Measurements from ENCODE around the gene HMOX1.

The HMOX1 gene, protein sequence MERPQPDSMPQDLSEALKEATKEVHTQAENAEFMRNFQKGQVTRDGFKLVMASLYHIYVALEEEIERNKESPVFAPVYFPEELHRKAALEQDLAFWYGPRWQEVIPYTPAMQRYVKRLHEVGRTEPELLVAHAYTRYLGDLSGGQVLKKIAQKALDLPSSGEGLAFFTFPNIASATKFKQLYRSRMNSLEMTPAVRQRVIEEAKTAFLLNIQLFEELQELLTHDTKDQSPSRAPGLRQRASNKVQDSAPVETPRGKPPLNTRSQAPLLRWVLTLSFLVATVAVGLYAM

DNA sequence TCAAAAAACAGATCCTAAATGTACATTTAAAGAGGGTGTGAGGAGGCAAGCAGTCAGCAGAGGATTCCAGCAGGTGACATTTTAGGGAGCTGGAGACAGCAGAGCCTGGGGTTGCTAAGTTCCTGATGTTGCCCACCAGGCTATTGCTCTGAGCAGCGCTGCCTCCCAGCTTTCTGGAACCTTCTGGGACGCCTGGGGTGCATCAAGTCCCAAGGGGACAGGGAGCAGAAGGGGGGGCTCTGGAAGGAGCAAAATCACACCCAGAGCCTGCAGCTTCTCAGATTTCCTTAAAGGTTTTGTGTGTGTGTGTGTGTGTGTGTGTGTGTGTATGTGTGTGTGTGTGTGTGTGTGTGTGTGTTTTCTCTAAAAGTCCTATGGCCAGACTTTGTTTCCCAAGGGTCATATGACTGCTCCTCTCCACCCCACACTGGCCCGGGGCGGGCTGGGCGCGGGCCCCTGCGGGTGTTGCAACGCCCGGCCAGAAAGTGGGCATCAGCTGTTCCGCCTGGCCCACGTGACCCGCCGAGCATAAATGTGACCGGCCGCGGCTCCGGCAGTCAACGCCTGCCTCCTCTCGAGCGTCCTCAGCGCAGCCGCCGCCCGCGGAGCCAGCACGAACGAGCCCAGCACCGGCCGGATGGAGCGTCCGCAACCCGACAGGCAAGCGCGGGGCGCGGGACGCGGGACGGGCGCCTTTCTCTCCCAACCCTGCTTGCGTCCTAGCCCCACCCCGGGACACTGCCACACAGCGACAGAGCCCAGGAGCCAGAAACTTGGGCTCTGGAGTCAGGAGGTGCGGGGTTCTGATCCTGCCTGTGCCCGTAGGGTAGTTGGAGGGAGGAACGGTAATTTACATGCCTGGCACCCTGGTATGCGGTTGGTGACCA, at the start of gene HMOX1:
TSS of gene HMOX1 (plus strand) at position 560 of the 887 bp plus-strand sequence. CDS start at position 638, 78 bp downstream.
- DNase-seq (ENCODE audit: low read depth): no peak

DNA sequence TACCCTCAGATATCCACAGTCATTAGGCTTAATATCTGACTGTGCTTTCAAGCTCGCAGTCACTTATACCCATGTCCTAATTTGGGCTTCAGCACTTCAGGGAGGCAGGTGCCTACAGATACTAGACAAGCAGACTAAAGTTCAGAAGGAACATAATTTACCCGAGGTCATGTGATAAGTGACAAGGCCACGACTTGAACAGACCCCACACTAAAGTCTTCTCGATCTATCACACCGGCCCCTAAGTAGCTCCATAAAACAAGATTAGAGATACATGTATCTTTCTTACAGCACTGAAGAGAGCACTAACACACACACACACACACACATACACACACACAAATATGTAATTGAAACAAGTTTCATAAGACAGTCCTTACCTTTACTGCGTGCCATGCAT, 48.6 kb upstream of the HMOX1 start:
- DNase-seq (ENCODE audit: low read depth): no peak

DNA sequence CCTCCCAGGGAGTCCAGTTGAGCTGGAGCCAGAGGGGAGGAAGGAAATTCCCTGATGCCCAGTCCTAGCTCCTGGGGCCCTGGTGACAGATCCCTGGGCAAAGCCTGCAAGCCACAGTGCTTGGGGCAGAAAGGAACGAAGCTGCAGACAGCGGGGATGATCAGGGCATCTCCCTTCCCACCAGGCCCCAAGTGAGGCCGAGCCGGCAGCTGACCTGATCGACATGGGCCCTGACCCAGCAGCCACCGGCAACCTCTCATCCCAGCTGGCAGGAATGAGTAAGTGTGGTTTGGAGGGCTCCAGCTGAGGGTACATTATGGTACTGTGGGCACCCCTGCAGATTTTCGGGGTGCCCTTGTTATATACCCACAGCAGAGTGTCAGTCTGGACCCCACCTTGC, 47.7 kb upstream of the HMOX1 start:
- DNase-seq (ENCODE audit: low read depth): no peak

DNA sequence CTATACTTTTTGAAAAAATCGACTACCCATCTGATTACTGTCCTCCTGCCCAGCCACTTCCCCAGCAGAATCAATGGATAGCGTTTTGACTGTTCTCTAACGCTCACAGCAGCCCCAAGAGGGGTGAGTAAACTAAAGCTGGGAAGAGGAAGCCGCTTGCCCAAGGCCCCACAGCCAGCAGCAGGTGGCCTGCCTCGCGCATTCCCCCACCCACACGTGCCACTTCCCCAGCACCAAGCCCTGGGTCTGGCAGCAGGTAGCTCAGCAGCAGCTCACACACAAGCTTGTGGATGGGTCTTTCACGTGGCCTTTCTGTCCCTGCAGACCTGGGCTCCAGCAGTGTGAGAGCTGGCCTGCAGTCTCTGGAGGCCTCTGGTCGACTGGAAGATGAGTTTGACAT, 46.9 kb upstream of the HMOX1 start:
- no peak for DNase-seq (ENCODE audit: low read depth)

DNA sequence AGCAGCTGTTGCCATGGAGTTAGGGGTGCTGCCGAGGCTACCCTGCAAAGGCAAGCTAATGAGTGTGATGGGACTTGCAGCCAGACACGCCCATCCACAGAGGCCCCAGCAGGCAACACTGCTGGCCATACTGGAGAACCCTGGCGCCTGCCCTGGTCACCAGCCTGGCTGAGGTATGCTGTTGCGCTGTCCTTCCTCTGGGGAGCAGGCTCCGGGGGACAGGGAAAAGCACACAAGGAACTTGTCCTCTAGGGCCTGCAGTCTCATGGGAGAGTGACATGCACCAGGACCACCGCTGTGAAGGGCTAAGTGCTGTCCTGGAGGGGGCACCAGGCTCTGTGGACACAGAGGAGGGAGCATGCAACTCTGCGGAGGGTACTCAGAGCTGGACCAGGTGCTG, 45.4 kb upstream of the HMOX1 start:
- DNase-seq (ENCODE audit: low read depth): no peak

DNA sequence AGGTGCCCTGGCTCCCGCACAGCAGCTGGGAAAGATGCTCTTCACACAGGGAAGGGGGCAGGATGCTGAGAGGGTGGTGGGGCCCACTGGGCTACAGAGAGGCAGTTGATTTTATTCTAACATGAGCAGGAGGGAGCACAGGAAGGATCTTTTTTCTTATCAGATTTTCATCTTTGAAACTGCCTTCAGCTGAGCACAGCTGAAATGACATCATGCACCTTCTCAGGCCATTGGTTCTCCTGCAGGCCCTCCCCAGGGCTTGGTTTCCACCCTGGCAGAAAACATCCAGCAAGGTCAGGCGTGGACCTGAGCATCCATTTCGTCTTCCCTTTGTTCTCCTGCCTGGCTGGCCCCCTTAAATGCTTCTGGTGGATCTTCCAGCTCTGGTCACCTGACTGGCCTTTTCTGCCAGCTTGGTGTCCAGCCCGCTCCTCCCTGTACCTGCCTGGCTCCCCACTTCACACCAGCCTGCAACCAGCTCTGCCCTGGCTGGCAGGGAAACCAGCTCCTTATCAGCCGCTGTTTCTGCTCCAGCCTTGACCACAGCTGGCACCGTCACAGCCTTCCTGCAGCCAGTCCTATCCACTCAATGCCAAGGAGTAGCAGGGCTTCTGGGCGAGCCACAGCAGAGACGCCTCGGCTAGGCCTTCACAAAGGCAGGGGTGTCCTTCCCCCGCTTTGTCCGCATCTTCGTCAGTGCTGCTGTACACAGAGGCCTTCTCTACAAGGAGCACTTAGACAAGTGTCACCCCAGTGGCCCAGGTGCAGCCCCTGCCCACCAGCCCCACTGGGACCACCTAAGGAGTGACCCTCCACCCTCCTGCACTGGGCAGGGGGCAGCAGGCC, 44.7 kb upstream of the HMOX1 start:
- DNase-seq (ENCODE audit: low read depth): no peak

DNA sequence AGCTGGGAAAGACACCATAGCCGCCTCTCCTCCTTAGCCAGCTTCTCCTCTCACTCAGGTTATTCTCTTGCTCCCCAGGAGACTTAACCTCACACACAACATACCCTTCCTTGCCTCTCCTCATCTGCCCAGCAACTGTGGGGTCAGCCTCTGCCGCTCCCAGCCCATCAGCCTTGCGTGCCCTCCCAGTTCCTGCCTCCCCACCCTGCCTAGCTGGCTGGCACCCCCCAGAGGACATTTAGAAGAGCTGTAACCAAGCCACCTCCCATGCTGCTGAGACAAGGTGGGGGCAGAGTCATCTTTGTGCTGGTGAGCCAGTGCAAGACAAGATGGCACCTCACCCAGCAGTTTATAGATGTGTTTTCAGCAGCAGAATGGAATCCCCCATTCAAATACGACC, 43.0 kb upstream of the HMOX1 start:
- no peak for DNase-seq (ENCODE audit: low read depth)

DNA sequence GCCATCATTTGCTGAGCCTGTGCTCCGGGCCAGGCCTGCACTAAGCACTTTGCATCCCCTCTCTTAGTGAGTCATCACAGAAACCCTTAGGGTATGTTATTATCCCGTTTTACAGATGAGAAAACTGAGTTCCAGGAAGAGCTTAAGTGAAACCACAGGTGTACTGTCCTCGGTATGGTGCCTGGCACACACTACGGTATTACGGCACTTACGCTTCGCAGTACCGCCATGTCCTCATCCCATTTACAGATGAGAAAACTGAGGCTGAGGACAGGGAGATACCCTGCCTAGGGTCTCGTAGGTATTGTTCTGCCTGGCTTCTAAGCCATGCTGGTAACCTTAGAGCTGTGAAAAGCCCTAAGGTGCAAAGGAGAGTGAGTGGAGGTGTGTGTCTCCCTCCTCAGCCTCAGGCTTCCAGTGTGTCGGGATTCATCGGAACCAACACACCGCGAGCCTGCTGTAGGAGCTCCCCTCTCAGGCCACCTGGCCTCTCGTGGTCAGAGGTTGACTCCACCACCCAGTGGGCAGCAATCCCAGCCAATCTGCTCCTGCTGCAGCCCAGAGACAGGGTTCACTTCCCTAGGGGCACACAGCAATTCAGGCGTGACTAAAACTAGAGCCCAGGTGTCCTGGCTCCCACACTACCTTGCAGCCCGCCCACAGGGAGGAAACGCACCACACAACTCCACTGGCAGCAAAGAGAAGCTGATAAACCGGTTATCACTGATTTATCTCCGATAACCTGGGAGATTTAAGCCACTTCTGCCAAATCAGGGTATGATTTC, 39.6 kb upstream of the HMOX1 start:
- no peak for DNase-seq (ENCODE audit: low read depth)

DNA sequence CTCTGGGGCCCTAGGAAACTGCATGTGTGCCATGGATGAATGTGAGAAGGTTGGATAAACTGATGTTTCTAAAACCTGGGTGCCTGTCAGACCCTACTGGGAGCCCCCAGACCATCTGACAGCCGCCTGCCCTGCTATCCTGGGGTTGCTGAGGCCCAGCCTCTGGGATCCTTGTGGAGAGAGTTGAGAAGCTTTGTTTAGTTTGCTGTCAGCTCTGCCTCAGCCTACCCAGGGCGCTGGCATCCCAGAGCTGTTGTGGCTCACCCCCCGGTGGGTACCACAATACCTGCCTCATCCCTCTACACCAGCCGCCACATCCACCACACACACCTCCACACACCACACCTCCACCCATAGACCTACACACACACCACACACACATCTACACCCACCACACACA, 38.5 kb upstream of the HMOX1 start:
- no peak for DNase-seq (ENCODE audit: low read depth)

DNA sequence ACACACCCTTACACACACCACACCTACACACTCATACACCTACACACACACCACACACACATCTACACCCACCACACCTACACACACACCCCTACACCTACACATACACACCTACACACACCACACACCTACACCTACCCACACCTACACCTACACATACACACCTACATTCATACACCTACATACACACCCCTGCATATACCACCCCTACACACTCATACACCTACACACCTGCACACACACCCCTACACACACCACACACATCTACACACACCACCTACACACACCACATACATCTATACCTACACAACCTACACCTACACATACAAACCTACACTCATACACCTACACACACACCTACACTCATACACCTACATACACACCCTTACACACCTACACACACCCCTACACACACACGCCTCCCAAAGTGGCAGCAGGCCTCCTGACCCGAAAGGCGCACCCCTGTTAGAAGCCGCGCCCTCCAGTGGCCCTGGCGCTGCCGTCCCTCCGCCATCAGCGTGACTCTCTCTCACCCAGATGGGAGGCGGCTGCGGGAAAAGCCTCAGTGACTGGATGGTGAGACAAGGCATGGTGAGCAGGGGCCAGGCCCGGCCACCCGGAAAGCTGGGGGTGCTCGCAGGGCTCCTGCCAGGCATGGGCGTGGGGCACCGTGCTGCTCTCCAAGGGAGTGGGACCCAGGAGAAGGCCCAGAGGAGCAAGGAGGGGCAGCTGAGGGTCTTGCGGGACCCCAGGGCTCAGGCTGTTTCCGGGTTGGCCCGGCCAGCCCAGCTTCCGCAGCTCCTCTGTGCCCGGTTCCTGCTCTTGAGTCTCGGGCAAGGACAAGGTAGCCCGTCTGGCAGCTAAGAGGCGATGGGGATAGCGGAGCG, 37.0 kb upstream of the HMOX1 start:
- DNase-seq (ENCODE audit: low read depth): no peak

DNA sequence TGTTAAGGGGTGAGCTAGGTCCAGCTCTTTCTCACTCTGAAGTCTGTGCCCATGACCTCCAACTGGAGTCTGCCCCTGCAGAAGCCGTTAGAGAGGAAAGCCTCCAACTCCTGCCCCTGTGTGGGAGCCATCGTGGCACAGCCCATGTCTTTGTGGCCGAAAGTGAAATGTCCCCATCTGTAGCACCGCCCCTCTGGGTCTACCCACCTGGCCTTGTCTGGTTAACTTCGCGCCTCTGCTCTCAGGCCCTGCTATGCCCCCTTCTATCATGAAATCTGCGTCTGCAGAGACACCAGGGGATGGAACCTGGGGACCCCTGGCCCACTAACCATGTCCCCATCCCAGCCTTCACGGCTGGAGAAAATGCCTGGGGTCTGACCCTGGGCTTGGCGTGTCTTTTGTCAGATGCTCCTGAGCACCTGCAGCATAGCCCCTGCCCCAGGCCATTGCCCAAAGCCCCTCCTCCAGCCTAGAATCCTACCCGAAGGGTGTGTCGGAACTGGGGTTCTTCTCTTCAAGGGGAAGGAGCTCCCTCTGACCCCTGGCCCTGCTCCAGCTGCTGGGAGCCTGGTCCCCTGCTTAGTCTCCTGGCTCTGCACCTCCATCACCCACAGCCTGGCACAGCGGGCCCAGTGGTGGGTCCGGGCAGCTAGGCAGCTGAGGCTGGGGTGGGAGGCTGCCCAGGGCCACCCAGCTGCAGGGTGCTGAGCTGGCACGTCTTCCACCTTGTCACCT, 35.8 kb upstream of the HMOX1 start:
- DNase-seq (ENCODE audit: low read depth): no peak

DNA sequence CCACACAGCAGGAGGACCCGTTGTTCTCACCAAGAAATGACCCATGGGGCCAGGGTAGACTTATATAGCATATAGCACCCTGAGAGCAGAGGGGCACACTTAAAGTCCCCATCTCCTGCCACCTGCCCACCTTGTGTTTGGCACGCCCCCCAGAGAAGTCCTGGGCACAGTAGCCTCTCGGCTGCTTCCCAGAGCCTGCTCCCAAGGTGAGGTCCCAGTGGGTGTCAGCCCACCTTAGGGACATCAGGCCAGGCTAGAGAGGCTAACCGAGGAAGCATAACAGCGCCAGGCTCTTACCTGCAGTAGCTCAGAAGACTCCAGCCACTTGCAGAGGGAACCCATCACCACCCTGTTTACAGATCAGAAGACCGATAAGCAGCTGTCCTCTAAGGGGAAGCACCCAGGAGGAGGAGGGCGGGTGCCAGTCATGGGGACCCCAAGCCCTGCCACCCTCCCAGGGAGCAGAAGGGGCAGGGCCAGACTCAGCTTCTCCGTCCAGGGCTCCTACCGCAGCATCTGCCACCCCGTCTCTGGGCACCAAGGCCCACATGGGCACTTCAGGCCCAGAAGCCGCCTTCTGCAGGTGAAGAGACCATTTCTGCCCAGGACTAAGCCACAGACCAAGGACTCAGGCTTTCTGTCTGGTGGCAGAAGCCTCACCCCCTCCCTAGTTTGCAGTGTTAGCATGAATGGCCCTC, 34.9 kb upstream of the HMOX1 start:
- DNase-seq (ENCODE audit: low read depth): no peak

DNA sequence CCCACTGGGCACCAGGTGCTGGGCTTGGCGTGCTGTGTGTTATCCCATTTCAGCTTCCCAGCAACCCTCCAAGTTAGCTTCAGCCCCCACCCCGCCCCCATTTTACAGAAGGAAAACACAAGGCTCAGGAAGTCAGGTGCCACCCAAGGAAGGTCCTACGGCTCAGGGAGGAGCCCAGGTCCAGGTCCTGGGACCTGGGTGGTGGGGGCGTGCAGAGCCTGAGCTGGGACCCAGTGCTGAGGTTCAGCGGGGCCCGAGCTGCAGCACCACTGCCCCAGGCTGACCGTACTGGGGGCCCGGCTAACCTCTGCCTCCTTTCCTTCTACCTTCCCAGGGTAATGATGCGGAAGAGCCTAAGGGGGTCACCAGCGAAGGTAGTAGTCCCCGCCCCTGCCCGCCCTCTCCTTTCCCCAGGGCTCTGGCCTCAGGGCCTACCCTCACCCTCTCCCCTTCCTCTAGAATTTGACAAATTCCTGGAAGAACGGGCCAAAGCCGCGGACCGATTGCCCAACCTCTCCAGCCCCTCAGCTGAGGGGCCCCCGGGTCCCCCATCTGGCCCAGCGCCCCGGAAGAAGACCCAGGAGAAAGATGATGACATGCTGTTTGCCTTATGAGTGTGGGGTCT, 34.2 kb upstream of the HMOX1 start:
- no peak for DNase-seq (ENCODE audit: low read depth)

DNA sequence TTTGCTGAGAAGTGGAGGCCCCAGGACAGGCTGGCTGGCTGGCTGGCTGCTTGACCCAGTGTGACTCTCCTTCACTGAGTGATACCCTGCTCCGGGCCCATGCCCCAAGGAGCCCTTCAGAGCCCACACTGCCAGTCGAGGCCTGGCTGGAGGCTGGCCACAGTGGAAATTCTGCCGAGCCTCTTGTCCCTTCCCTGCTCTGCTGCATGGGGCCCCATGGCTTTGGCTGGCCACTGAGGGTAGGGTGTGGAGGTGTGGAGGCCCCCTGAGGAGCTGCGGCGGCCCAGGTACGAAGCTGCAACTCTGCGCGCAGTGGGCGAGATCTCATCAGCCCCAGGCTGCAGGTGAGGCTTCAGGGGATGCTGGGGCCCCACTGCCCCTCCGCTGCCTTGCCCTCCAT, 33.4 kb upstream of the HMOX1 start:
- no peak for DNase-seq (ENCODE audit: low read depth)

DNA sequence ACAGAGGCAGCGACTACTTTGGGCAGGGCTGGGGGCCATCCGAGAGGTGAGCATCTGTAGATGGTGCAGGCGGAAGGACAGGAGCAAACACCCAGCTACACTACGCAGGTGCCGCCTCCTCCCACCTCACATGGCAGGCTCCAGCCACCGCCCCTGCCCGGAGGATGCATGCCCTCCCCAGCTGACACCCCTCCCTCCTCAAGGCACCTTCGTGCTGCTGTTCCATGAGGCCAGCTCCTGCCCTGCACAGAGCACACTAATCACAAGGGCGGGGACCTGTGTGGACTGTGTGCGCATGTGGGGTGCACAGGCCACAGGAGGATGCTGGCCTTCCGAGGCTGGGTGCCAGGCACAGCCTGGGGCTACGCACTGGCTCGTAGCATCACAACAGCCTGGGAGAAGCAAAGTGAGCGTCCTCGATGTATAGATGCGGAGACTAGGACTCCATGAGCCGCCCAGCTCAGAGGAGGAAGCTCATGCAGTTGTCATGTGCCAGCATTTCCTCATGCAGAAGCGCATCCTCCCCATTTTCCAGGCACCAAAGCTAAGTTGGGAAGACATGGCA, 32.8 kb upstream of the HMOX1 start:
- no peak for DNase-seq (ENCODE audit: low read depth)

DNA sequence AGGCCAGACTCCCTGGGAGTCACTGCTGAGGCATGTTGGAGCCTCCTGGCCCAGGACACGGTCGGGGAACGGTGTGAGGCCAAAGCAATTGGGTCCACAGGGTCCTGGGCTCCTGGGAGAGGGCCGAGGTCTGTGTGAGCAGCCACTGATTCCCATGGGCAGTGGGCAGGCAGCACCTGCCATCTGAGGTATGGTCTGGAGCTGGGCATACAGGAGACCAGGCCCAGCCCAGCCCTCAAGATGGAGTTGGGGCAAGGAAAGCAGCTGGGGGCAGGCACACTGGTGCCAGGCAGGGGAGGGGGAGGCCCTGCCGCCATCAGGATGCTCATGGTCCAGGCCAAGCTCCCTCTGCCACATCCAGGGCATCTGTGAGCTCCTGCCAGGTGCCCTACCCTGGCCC, 32.2 kb upstream of the HMOX1 start:
- DNase-seq (ENCODE audit: low read depth): no peak

DNA sequence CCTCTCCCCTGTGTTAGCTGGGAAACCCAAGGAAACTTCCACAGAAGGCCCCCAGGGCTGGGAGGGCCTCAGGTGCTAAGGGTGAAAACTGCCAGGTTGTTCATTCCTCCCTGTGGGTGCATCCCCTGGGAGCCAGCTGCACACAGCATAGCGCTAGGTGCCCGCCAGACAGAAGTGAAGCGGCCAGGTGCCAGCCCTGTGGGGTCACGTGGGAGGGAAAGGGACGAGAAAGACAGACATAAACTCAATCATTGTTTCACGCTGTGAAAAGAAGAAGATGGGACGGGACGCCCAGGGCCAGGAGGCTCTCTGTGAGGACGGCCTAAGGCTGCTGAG, 31.6 kb upstream of the HMOX1 start:
- DNase-seq (ENCODE audit: low read depth): no peak

DNA sequence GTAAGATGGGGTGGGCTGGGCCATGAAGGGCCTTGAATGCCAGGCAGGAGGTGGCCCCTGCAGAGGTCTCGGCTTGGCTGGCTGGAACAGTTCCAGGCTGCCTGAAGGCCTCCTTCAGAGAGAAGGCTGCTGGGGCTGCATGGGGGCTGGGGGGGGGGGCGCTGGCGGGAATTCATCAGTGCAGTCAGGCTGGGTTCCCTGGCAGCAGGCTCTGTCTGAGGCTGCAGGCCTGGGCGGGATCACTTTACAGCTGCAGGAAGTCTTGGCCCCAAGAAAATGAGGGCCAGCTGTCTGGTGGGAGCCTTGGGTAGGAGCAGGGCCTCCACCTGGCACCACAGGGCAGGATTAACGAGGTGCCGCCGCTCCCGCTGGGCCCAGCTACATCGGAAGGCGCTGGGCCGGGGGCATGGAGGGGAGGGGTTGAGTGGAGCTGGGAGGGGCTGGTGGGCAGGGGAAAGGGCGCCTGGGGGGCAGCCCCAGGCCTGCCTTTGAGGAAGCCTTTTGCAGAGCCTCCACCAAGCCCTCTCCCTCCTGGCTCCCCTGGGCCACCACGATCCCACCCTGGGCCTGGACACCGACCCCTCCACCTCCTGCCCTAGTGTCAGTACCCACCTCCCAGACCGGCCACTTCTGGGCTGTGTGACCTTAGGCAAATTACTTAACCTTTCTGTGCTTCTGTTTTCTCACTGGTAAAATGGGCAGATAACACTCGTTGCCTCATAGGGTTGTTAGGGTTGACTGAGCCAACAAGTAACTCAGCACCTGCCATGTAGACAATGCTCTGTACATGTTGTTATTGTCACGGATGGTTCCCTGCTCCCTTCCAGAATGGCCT, 31.0 kb upstream of the HMOX1 start:
- DNase-seq (ENCODE audit: low read depth): no peak

All from T-helper 22 cell (primary cell).